HG03354 (cell line): ENCODE data around the gene PDIA4.
"Not testable (repeated sequence)": the region's sequence is repeated elsewhere in the genome, so short reads cannot be mapped to it uniquely, and the experiment has no call there.

ENCODE experiments used
- ATAC-seq: cut with Tn5 transposase; IDR thresholded peaks from one replicate; pipeline ENCODE4 v1.9.1; 2021; ENCODE audit warnings: mild to moderate bottlenecking; ENCODE audit not compliant: unreplicated experiment, poor library complexity, severe bottlenecking

The PDIA4 gene, protein sequence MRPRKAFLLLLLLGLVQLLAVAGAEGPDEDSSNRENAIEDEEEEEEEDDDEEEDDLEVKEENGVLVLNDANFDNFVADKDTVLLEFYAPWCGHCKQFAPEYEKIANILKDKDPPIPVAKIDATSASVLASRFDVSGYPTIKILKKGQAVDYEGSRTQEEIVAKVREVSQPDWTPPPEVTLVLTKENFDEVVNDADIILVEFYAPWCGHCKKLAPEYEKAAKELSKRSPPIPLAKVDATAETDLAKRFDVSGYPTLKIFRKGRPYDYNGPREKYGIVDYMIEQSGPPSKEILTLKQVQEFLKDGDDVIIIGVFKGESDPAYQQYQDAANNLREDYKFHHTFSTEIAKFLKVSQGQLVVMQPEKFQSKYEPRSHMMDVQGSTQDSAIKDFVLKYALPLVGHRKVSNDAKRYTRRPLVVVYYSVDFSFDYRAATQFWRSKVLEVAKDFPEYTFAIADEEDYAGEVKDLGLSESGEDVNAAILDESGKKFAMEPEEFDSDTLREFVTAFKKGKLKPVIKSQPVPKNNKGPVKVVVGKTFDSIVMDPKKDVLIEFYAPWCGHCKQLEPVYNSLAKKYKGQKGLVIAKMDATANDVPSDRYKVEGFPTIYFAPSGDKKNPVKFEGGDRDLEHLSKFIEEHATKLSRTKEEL

DNA sequence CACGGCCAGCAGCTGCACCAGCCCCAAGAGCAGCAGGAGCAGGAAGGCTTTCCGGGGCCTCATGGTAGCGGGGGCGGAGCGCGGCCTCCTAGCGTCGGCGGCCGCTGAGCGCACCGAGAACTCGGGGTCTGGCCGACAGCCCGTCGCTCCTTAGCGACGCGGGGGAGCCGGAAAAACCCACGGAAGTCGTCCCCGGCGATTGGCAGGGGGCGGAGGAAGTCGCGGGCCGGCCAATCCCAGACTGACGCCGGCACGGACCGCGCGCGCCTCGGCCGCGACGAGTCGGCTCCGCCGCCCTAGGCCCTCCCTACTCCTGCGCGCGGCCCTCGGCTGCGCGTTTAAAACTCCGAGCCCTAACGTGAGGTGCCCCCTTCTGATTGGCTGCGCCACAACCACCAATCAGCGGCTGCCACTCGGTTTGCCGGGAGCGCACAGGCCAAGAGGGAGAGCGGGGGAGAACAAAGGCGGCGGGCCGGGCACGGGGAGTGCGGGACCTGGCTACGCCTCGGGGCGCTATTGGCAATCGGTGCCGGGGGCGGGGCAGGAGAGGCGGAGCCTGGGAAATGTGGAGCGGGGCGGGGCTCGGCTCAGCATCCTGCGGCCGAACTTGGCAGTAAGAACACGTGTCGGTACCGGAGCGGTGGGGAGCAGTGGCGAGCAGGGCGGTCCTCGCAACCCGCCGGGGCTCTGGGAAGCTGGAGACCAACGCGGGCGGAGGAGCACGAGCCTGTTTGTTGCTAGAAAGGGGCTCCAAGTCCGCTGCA lies at the start of gene PDIA4:
Gene PDIA4 (minus strand): TSS at position 160 of the 764 bp plus-strand sequence. CDS start 97 bp downstream, at position 63.
- ATAC-seq = peak; percentile 90

DNA sequence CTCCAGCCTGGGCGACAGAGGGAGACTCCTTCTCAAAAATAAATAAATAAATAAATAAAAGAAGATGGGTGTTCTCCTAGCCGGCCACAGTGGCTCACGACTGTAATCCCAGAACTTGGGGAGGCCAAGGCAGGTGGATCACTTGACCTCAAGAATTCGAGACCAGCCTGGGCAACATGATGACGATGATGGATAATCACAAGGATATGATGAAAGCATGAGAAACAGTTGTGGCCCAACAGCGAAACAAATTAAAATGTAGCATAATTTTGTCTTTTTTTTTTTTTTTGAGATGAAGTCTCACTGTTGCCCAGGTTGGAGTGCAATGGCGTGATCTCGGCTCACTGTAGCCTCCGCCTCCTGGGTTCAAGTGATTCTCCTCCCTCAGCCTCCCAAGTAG lies 49.3 kb upstream of the PDIA4 start:
- ATAC-seq = no peak

DNA sequence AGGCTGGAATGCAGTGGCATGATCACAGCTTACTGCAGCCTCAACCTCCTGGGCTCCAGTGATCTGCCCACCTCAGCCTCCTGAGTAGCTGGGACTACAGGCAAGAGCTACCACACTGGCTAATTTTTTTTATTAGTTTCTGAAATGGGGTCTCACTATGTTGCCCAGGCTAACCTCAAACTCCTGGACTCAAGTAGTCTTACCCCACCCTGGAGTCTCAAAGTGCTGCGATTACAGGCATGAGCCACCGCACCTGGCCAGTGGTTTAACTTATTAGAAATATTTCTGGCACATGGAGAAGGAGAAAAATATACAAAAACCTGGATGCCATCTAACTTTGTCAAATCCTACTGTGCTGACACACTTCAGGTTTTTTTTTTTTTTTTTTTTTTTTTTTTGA lies 47.0 kb upstream of the PDIA4 start:
- no peak for ATAC-seq

DNA sequence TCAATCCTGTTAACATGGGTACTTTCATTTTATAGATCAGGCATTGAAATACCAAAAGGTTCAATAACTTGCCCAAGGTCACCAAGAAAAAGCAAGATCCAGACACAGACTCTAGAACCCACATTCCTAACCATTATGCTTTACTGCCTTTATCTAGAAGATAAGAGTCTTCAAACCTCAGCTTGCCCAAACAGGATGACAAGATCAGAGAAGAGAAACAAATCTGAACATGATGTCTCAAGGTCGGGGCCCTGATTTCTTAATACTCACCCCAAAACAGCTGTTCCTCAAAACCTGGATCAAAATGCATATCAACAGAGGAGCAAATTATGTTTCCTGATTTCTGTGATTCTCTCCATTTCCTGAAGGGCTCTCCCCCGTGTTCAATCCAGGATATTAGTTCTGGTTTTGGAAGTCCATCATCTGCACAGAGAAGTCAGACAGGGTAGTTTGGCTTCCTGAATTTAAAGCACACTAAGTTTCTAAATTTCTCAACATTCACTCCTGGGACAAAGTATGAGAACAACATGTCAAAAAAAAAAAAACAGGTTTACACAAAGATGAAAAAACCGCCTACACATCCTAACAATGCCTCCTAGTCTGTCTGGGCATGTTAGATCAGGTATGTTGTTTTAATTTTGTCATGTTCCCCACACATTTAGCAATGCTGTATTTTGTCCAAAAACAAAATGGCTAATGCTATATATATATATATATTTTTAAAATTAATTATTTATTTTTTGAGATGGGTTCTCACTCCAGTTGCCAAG lies 46.0 kb upstream of the PDIA4 start:
- ATAC-seq = no peak

DNA sequence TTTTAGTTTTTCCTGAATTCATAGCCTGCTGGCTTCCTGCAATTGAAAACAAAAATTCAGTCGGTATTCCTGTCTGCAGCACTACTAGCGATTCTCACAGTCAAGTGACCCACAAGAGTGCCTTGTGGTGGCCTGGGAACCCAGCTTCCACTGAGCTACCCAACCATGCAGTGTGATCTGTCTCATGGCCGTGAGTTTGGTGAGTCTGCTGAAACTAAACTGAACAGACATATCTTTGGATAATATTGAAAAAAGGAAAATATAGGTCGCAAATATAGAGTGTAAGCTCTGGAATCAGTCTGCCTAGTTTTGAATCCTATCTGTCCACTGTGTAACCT lies 44.1 kb upstream of the PDIA4 start:
- ATAC-seq = no peak

DNA sequence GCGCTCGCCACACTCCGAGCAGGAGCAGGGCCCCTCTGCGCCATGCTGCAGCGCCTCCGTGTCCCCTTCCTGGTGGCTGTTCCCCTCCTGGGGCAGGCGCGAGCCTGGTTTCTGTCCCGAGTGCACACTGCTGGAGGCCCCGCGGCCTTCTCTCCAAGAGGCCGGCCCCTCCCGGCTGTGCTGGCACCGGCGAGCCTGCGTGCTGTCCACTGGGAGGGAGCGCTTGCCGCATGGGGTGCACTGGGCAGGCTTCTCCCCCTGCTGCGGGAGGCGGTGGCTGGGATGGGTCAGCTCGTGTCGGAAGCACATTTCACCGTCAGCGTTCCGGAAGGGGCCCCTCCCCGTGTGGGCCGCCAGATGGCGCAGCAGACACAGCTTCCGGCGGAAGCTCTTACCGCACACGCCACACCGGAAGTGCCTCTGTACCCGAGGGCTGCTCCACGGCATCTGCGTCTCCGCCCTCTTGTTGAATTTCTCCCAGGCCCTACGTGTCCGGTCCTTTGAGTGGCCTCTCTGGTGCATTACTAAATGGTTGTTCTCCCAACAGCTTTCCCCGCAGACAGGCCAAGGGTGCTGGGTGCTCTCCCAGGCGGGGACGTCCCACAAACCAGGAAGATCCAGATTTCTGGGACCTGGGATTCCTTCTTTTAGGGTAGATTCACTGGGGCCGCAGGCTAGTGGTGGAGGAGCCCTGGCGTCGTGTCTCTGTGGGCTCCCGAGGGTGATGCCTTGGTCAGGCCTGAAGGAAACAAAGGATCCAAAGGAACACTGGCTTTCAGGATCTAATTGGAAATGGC lies 43.5 kb upstream of the PDIA4 start:
- peak; percentile 52 for ATAC-seq

DNA sequence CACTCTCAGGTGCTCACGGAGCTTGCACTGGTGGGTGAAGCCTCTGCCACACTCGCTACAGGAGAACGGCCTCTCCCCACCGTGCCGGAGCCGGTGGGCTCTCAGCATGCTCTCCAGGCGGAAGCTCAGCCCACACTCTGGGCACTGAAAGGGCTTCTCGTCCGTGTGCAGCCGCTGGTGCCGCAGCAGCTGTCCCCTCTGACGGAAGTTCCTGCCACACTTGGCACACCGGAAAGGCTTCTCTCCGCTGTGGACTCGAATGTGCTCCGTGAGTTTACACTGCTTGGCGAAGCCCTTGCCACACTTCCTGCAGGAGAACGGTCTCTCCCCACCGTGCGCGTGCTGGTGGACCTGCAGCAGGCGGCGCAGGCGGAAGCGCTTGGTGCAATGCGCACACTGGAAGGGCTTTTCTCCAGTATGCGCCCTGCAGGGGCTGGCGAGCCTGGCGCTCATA lies 42.9 kb upstream of the PDIA4 start:
- ATAC-seq = no peak

DNA sequence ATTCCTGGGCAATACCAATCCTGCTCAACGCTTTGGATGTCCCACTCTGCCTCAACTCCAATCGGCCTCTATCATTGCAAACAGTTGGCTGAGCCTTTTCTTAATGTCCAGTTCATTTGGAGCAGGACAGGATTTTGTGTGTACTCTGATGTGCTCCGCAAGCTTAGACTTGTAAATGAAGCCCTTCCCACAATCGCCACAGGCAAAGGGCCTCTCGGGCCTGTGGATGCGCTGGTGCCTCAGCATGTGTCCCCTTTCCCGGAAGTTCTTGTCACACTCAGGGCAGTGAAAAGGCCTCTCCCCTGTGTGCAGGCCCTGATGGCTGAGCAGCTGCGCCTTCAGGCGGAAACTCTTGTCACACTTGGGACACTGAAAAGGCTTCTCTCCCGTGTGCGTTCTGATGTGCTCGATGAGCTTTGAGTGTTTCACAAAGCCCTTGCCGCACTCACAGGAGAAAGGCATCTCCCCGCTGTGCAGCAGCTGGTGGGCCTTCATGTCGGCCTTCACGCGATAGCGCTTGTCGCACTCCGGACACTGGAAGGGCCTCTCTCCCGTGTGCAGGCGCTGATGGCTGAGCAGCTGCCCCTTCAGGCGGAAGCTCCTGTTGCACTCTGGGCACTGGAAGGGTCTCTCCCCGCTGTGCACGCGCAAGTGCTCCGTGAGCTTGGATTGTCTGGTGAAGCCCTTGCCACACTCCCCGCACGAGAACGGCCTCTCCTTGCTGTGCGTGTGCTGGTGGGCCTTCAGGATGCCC lies 42.2 kb upstream of the PDIA4 start:
- no peak for ATAC-seq

DNA sequence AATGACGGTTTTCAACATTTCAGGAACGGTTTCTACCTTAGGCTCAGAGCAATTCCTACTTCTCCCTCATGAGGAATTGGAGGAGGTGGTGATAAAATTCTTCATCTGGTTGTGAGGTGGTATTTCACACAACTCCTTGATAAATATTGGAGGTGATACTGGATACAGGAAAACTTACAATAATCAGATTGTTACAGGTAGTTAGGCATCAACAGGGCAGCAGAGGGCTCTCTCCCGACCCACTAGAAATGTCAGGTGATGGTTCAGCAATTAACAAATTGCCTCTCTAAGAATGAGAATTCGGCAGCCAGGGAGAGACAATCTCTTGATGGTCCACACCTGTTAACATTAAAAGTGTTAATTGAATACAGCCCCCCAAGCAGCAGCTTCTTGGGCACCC lies 39.6 kb upstream of the PDIA4 start:
- no peak for ATAC-seq

DNA sequence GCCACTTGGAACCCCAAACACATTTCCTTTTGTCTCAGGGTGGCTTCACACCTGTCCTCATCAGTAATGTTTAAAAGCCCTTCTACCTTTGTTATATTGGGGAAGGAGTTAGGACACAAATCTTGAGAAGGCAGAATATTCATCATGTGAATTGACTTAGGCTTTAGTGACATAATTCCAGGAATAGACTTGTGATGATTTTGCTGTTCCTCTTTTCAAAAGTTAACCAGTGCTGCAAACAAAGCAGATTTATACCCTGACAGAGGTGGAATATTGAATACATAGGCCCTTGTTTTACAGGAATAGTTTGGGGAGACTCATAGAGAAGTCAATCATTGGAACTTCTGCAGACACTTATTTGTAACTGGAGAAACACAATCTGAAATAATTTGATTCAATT lies 35.2 kb upstream of the PDIA4 start:
- ATAC-seq = no peak

DNA sequence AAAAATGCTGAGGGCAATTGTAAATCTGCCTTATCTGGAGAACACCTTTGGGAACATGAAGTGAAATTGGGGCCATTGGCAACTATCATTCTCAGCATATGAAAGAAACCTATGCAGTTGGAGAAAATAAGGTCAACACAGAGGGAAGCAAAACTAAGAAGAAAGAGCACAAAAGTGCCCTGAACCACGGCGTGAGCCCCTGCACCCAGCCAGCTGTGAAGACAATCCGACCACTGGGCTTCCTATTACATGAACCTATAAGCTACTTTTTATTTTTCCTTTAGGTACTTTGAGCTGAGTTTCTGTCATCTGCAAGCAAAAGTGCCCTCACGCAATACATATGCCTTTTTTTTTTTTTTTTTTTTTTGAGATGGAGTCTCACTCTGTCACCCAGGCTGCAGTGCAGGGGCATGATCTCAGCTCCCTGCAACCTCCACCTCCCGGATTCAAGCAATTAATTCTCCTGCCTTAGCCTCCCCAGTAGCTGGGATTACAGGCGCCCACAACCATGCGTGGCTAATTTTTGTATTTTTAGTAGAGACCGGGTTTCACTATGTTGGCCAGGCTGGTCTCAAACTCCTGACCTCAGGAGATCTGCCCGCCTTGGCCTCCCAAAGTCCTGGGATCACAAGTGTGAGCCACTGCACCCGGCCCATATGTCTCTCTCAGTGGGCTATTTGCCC lies 34.1 kb upstream of the PDIA4 start:
- not testable (repeated sequence) for ATAC-seq

DNA sequence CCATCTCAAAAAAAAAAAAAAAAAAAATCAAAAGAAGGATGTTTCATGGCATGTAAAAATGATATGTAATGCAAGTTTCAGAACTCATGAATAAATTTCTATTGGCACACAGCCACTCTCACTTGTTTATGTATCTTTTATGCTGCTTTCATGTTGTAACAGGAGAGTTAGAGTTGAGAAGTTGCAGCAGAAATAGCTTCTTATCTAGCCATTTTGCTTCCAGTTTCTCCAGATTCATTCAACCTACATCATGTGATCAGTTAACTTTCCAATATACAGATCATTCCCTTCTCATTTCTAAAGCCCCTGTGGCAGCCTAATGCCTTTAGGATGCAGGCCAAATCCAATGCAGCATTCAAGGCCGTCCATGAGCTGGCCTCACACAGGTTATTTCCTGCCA lies 31.9 kb upstream of the PDIA4 start:
- ATAC-seq = no peak

DNA sequence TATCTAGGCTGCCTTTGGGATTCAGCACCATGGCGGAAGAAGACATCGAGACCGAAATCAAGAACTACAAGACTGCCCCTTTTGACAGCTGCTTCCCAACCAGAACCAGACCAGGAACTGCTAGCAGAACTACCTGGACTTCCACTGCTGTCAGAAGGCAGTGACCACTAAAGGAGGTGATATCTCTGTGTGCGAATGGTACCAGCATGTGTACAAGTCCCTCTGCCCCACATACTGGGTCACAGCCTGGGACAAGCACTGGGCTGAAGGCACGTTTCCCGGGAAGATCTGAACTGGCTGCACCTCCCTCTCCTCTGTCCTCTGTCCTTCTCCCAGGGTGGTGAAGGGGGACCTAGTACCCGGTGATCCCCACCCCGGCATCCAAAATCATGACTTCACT lies 25.6 kb upstream of the PDIA4 start:
- ATAC-seq = no peak

DNA sequence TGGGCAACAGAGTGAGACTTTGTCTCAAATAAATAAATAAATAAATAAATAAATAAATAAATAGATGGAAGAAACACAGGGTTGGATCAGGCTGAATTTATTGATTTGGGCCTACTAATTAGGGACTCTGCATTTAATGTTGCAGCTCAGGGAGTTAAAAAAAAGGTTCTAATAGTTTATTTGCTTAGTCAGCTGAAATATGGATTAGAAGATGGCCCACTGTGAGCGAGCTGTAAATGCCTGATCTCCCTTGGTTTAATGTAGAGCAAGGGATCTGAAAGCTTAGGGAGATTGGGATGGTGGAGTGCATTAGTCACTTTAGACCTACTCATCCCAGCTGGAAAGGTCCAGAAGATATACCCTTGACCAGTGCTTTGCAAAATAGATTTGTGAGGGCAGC lies 25.1 kb upstream of the PDIA4 start:
- ATAC-seq = no peak

DNA sequence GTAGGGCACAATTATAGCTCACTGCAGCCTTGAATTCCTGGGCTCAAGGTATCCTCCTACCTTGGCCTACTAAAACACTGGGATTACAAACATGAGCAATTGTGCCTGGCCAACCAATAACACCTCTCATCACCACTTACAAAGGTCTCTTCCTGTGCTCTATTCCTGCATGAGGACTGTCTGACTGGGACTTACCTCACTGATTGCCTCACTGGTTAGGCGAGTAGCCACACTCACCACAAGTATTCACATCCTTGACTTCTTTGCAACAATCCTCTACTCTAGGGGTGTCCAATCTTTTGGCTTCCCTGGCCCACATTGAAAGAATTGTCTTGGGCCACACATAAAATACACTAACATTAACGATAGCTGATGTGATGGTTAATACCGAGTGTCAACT lies 22.6 kb upstream of the PDIA4 start:
- no peak for ATAC-seq

DNA sequence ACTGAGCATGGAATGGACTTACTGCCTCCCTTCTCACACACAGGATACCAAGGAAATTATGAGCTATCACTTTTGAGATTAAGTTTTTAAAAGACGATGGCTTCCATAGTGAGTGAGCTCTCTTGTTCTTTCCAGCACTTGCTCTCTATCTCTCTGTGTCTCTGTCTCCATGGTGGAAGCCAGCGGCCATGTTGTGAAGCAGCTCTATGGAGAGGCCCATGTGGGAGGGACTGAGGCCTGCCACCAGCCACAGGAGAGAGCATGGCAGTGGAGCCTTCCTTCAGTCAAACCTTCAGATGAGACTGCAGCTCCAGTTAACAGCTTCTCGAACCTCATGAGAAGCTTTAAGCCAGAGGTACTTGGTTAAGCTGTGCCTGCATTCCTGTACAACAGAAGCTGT lies 20.5 kb upstream of the PDIA4 start:
- ATAC-seq = no peak

DNA sequence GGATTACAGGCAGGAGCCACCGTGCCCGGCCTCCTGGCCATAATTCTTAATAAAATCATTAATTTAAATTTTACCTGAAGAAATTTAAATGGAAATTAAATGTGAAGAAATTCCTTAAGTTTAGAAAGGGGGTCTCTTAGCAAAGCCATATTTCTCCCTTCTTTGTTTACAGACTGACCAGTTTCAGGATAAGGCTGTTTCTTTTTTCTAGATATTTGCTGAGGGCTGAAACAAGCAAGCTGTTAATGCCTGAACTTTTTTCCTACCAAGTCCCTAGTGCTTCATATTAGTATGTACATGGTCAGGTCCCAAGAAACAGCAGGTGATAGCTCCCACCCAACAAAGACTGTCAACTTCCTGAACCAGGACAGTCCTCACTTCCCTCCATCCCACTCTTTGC lies 18.1 kb upstream of the PDIA4 start:
- ATAC-seq = no peak

DNA sequence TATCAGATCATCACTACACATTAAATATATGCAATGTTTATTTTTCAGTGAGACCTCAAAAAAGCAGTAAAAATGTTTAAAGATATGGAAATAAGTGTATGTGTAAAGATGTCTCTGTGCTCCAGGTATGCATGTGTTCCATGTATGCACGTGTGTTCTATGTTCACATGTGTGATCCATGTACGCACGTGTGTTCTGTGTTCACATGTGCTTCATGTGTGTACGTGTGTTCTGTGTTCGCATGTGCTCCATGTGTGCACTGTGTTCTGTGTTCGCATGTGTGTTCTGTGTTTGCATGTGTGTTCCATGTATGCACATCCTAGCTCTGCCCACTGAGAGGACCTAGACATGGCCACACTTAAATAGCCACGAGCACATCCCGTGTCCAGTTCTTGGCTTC lies 15.6 kb upstream of the PDIA4 start:
- no peak for ATAC-seq
